ENCODE results near the gene AS3MT.
"Not testable (repeated sequence)": the region's sequence is repeated elsewhere in the genome, so short reads cannot be mapped to it uniquely, and the experiment has no call there.

The AS3MT gene, protein sequence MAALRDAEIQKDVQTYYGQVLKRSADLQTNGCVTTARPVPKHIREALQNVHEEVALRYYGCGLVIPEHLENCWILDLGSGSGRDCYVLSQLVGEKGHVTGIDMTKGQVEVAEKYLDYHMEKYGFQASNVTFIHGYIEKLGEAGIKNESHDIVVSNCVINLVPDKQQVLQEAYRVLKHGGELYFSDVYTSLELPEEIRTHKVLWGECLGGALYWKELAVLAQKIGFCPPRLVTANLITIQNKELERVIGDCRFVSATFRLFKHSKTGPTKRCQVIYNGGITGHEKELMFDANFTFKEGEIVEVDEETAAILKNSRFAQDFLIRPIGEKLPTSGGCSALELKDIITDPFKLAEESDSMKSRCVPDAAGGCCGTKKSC

DNA sequence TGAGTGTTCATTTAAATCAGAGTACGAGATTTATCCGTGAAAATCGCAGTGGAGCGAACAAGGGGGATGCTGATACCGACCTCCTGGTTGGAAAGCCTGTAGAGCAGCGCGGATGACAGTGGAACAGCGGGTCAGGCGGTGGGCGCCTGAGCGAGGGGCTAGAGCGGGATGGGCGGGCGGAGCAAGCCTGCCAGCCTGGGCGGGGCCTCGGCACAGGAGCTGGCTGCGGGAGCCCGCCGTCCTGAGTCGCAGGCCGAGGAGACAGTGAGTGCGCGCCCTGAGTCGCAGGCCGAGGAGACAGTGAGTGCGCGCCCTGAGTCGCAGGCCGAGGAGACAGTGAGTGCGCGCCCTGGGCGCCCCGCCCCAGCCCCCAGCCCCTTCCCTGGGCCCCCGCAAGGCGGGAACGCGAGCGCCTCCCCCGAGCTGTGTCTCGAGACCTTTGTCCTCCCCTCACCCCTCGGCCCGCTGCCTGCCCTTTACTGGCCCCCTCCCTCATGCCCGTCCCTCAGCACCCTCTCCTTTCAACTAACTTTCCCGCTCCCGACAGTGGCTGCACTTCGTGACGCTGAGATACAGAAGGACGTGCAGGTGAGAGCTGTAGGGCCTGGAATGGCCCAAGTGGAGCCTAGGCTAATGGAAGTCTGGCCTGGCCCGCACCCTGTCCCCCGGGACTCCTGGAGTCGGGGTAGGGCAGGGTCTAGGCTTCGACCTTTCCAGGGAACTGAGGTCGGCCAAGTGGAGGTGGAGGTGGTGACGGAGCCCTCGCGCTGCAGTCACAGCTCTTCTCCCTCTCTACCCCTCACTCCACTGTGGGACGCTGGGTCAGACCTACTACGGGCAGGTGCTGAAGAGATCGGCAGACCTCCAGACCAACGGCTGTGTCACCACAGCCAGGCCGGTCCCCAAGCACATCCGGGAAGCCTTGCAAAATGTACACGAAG is at the start of gene AS3MT:
Gene AS3MT (plus strand): TSS at position 213 of the 941 bp plus-strand sequence. CDS start 123 bp downstream, at position 336.
- DNase-seq (ENCODE audit: low spot score) = peak; percentile 81

DNA sequence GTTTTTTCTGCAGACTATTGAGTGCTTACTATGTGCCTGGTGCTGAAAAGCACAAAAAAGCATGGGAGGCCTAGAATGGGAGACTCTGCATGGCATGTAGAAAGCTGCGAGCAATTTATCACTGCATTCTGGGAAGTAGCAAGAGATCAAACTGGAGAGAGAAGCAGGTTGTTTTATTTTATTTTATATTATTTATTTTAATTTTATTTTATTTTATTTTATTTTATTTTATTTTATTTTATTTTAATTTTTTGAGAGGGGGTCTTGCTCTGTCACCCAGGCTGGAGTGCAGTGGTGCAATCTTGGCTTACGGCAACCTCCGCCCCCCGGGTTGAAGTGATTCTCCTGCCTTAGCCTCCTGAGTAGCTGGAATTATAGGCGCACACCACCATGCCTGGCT is 49.3 kb upstream of the AS3MT start:
- DNase-seq (ENCODE audit: low spot score) = not testable (repeated sequence)

DNA sequence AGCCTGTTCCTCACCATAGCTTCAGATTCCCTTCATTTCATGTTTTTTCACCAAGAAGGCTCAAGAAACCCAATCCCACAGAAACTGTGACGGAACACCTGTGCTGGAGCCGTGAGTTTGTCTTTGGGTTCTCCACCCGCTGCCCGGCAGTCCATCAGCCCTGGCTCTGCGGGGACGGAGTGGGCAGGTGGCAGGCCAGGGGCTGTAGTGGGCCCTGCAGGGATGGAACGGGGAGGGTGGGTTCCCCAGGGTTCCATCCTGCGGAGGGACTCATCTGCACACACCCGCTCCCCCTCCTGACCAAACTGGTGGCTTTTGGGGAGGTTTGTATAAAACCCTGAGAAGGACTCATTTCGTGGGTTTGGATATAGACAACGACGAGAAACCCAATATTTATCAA is 47.0 kb upstream of the AS3MT start:
- no peak for DNase-seq (ENCODE audit: low spot score)

DNA sequence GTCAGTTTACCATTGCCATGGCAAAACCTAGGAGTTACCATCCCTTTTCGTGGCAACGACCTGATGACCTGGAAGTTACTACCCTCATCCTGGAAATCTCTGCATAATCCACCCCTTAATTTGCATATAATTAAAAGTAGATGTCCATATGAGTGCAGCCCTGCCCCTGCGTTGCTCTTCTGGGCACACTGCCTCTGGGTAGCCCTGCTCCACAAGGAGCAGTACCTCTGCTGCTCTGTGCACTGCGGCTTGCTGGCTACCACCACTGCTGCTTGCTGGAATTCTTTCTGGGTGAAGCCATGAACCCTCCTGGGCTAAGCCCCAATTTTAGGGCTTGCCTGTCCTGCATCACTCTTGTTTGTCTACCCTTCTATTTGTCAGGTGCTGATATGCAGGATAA is 44.6 kb upstream of the AS3MT start:
- DNase-seq (ENCODE audit: low spot score) = no peak

DNA sequence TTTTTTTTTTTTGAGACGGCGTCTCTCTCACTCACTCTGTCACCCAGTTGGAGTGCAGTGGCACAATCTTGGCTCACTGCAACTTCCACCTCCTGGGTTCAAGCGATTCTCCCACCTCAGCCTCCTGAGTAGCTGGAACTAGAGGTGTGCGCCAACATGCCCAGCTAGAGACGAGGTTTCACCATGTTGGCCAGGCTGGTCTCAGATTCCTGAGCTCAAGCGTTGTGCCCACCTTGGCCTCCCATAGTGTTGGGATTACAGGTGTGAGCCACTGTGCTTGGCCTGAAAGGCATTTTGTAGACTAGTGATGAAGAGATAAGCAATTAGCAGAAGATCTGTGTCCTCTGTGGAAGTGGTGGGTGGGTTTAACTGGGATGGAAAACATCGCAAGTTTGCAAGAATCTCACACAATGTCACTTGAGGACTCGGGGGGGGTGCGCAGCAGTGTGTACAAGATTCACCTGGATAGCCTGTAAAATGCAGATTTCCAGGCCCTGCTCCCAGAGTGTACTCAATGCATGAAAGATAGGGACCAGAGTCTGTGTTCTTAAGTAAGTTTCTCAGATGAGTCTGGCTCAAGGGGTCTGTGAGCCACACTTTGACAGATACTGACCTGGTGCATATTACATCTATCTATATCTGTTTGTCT is 43.0 kb upstream of the AS3MT start:
- no peak for DNase-seq (ENCODE audit: low spot score)

DNA sequence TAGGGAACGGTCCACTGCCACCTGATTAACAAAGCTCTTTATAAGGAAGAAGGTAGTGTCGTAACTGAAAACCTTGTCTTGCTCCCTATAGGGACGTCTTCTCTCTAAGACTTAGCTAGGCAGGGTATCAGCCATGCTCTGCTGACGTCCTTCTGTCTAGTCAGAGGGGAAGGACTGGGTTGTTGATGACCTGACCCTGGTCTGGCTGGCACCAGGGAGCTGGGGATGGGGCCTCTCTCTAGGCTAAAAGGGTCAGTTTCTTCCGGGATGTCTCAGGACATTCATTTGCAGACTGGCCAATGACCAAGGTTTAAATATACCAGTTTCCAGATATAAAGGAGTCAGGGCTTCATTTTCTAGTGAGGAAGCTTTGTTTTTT is 41.7 kb upstream of the AS3MT start:
- no peak for DNase-seq (ENCODE audit: low spot score)

DNA sequence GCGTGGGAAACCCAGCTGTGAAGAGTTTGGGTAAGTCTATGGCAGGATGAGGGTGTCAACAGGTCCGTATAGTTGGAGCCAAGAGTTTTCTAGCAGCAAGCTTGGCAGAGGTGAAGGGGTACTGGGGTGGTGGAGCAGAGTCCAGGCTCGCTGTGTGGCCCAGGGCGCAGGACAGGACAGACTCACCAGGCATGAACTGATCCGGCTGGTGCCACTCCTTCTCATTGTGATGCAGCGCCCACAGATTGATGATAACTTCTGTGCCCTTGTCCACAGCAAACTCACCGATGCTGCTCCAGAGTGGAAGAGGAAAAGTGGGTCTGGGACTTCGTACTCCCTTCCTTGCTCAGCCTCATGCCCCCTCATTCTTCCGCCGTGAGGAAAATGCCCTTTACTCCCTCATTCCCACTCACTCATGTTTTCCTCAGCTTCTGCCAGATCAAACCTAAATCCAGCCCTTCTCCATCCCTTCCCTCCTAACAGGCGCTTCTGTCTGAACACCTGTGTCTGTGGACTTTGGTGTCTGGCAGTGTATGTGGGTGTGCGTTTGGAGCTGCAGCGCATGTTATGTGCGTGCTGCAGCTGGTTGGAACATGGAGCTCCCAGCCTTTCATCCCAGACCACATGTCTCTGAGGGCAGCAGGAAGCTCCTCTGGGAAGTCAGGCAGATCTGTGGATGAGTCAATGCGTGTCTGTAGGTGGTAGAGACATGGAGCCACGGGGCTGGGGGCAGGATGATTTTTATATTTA is 37.8 kb upstream of the AS3MT start:
- DNase-seq (ENCODE audit: low spot score) = peak; percentile 53

DNA sequence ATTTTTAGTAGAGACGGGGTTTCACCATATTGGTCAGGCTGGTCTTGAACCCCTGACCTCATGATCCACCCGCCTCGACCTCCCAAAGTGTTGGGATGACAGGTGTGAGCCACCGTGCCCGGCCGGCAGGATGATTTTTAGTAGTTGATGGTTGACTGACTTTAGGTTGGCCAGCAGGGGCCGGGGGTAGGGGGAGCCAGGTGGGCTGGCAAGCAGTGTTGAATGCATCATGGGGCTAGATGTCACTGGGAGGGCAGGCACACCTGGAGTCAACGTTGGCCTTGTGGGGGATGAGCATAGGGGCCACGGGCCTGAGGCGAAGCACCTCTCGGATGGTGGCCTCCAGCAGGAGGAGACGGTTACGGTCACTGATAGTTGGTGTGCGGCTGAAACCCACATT is 37.0 kb upstream of the AS3MT start:
- DNase-seq (ENCODE audit: low spot score) = no peak

DNA sequence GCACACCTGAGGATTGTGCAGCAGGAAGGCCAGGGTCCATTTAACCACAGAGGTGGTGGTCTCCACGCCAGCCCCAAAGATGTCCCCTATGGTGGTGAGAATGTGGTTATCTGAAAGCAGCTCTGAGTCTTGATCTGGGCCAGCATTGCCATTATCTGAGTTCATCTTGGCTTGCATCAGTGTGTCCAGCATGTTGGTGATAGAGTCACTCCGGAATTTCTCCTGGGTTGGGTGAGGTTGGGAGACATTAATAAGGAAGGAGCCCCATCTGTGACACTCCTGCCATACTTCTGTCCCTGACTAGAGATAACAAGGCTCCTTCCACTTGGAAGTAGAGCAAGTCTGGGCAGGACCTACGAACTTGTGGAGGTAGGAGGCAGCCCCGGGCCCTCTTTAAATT is 36.3 kb upstream of the AS3MT start:
- DNase-seq (ENCODE audit: low spot score) = peak; percentile 67

DNA sequence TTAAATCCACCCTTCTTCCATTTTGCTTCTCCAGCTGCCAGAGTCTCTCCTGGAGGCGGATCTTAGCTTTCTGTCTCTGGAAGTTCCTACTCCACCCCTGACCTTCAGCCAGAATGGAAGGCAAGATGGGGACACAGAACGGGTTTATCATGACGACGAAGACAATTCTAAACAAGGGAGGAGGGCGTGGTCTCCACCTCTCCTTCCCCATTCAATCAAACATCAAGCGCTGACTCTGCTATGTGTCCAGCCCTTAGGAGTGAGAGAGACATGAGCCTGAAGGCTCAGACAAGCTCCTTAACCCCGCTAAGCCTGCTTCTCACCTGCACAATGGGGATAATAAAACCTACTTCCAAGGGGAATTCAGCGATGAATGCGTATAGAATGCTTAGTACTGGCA is 35.1 kb upstream of the AS3MT start:
- no peak for DNase-seq (ENCODE audit: low spot score)

DNA sequence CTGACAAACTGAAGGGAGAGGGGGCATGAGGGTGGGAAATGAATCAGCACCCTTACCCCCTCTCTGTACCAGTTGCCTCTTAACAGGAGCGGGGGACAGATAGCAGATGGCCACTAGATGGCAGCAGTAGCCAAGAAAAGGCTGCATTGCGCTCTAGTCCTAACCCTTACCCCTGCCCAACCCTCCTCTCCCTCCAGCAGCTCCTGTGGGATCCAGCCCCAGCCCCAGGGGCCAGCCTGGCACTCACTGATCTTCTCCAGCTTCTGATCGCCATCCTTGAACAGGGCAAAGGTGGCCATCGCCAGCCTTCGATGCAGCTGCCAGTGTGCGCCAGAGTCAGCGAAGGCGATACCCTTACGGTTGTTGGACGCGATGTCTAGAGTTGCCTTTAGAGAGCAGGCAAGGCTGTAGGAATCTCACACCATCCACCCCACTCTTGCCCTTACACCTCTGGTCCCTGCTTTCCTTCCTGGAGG is 34.2 kb upstream of the AS3MT start:
- peak; percentile 87 for DNase-seq (ENCODE audit: low spot score)

DNA sequence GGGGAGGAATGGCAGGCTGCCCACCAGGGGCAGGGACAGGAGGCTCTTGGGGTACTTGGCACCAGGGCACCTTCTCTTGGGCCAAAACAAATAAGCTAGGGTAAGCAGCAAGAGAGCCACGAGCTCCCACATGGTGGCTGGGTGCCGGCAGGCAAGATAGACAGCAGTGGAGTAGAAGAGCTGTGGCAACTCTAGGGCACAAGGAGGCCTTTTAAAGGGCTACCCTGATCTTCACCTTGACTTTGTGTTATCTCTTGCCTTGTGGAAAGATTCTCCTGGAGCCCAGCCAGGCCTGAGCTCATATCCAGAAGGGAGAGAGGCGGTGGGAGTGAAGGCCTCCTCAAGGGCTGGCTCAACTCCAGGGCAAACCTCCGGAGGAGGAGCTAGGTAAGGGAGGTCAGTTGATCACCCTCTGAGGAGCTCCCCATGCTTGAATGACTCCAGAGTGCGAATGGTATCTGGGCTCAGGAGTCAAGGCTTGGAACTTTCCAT is 32.0 kb upstream of the AS3MT start, which contains the start of gene CYP17A1:
Gene CYP17A1 (minus strand): TSS at position 184 of the 492 bp plus-strand sequence. CDS start 52 bp downstream, at position 132.
- no peak for DNase-seq (ENCODE audit: low spot score)

DNA sequence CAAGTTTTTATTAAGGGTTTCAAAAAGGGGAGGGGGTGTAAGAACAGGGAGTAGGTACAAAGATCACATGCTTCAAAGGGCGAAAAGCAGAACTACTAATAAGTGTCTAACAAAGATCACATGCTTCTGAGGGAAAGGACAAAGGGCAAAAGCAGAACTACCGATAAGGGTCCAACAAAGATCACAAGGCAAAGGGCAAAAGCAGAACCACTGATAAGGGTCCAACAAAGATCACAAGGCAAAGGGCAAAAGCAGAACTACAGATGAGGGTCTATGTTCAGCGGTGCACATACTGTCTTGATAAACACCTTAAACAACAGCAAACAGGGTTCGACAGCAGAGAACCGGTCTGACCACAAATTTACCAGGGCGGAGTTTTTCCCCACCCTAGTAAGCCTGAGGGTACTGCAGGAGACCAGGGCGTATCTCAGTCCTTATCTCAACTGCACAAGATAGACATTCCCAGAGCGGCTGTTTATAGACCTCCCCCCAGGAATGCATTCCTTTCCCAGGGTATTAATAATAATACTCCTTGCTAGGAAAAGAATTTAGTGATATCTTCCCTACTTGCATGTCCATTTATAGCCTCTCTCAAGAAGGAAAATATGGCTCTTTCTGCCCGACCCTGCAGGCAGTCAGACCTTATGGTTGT is 30.9 kb upstream of the AS3MT start:
- not testable (repeated sequence) for DNase-seq (ENCODE audit: low spot score)

DNA sequence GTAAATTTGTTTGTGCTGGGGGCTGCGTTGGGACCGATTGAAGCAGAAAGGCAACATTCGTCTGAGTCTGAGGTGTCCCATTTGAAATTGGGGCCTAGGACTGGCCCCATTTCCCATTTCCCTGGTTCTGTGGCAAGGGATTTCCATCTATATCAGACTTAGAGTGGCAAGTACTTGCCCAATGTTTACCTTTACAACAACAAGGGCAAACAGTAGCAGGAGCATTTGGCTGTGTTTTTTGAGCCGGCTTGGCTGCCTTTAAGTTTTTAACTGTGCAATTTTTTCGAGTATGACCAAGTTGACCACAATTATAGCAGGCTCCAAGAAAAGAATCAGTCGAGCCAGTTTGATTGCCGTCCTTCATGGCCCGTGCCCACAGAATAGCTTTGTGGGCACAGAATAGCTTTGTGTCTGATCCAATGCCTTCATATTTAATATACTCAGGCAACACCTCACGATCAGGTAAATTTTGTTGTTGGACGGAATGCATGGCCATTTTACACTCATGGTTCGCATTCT is 27.4 kb upstream of the AS3MT start:
- no peak for DNase-seq (ENCODE audit: low spot score)

DNA sequence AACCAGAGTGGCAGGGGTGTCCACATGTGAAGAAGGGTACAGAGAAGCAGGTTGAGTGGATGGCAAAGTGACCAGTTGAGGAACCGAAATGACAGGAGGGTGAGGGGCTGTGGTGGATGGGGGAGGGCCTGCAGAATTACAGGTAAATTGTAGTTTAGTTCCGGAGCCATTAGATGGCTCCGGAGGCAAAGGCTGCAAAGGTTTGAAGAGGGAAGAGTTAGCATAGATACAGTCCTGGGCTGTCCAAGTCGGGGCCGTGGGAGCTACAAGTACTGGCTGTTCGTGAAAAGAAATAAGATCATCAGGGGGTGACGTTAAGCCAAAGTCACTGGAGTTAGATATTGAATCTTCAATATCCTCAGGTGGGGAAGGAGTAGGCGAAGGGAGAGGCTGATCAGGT is 26.1 kb upstream of the AS3MT start:
- DNase-seq (ENCODE audit: low spot score) = not testable (repeated sequence)

DNA sequence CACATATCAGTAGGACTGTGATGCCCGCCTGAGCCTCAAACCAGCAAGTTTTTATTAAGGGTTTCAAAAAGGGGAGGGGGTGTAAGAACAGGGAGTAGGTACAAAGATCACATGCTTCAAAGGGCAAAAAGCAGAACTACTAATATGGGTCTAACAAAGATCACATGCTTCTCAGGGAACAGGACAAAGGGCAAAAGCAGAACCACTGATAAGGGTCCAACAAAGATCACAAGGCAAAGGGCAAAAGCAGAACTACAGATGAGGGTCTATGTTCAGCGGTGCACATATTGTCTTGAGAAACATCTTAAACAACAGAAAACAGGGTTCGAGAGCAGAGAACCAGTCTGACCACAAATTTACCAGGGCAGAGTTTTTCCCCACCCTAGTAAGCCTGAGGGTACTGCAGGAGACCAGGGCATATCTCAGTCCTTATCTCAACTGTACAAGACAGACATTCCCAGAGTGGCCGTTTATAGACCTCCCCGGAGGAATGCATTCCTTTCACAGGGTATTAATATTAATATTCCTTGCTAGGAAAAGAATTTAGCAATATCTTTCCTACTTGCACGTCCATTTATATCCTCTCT is 25.0 kb upstream of the AS3MT start:
- not testable (repeated sequence) for DNase-seq (ENCODE audit: low spot score)

DNA sequence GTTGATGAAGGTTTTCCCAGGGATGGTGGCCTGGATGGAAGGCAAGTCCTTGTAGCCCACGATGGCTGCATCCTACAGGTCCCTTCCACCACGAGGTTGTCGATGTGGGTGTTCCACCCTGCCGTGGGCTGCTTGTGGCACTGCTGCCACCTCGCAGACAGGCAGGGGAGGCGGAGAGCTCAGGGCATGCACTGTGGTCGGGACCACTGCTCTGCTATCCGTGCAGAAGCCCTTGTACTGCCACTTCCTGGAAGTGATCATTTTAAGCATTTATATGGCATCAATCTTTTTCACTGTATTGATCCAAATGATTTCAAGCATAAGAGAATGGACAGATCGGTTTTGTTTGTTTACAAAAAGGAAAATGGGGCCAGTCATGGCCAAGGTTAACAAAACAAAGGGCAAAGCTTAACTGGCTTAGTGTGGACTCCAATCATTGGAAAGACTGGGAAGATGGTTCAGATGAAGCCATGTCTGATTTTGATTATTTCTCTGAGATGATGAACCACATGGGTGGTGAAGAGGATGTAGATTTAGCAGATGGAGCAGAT is 23.8 kb upstream of the AS3MT start:
- no peak for DNase-seq (ENCODE audit: low spot score)

DNA sequence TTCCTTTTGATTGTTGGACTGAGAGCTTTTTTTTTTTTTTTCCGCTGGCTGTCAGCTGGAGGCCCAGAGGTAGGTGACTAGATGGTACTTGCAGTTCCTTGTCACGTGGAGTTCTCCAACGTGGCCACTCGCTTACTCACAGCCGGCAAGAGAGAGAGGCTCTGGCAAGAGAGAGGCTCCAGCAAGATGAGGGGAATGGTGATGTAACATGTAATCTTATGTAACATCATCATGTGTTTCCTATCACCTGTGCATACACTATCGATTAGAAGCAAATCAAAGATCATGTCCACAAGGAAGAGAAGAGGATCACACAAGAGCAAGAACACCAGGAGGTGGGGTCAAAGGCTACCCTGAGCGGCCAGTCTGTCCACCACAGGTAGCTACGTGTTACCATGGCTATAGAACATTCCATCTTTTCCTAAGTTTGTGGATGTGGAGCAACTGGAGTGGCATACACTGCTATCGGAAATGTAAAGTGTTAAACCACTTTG is 19.2 kb upstream of the AS3MT start:
- no peak for DNase-seq (ENCODE audit: low spot score)

DNA sequence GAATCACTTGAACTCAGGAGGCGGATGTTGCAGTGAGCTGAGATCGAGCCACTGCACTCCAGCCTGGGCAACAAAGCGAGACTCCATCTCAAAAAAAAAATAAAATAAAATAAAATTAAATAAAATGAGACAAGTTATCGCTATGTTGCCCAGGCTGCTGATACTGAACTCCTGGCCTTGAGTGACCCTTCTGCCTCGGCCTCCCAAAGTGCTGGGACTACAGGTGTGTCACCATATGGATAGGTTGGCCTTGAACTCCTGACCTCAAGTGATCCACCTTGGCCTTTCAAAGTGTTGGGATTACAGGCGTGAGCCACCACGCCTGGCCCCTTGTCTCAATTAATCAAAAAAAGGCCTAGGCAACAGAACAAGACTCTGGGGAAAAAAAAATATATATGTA is 16.0 kb upstream of the AS3MT start:
- DNase-seq (ENCODE audit: low spot score) = not testable (repeated sequence)
